Measurements from ENCODE around the gene TRIM6. TPM values are rescaled to one million over a fixed set of nuclear protein-coding genes. Genes with fewer than 3 reads are reported as not detected.

The TRIM6 gene
- total and polyA plus RNA-seq, 9 of the 15 experiments (the other 6 are each of a cell fraction or from before 2014, with no cell fraction given): 5.0 to 11.8 (median 8.7) TPM

GRCh38 chr11:5550440-5551095, 45.9 kb upstream of the TRIM6 start:
- ATAC-seq (peak; percentile 42; the same call in 1 of the 3 replicates), DNase-seq (ENCODE audit: extremely low read depth in 1 of 4, low spot score in 3 of 4) (peak in 1 of 4 experiments; percentile 30), FAIRE-seq (peak; percentile 46)
- intact Hi-C loops (cut with micrococcal nuclease): loop anchor here (5.0 to 10.0 kb wide), 2 partner anchors 166 to 348 kb away; partner anchors contain the start of genes OR51M1 and OR51V1
- H3K4me1 ChIP-seq (replicated peaks in 1 of 2; ENCODE audit: control insufficient read depth in 2 of 2, insufficient read depth in 2 of 2, low read length in 2 of 2): peaks cover 0 to 6% of the 10 kb centered on the region in 2 experiments; a peak in 2 of 5 replicates
- H4K20me1 ChIP-seq (replicated peaks; ENCODE audit: control insufficient read depth, insufficient read depth, low read length): no peaks in the 10 kb centered on the region
- WGBS (ENCODE audit: insufficient coverage, low coverage, missing lambda C conversion rate): 17% methylated on average over 5 of the region's 5 CpGs
- ChIA-PET CTCF (ENCODE audit: low intra/inter-chr PET ratio) (no interaction called here), POLR2A (no interaction called here)
- no peak overlapping the region for H3K4me2 ChIP-seq (ENCODE audit: insufficient read depth, low read length)
- in situ Hi-C loops (cut with MboI): no loop called here
- no peak overlapping the region for H3K9ac ChIP-seq (ENCODE audit: insufficient read depth in 1 of 2, low read depth in 2 of 2, low read length in 2 of 2)
- no peak overlapping the region for H3K27ac ChIP-seq (ENCODE audit: extremely low read depth, low read depth, low read length)
- no peaks in the 10 kb centered on the region for H3K9me1 ChIP-seq (ENCODE audit: control insufficient read depth, insufficient read depth, low read length)
- no peaks in the 10 kb centered on the region for H3K79me2 ChIP-seq (ENCODE audit: control insufficient read depth, insufficient read depth, low read length)
- BruUV-seq (replicated peaks): no TSS peak
- H3K36me3 ChIP-seq (ENCODE audit: control insufficient read depth, insufficient read depth, low read length): no peaks in the 10 kb centered on the region
- no peak overlapping the region for H3K4me3 ChIP-seq
- no peaks in the 10 kb centered on the region for H3K9me3 ChIP-seq (replicated peaks; ENCODE audit: control insufficient read depth, insufficient read depth, low read depth, low read length)
- no peaks in the 10 kb centered on the region; a peak in 1 of 5 replicates for H3K27me3 ChIP-seq (ENCODE audit: control insufficient read depth in 2 of 2, insufficient read depth in 2 of 2, low read length in 2 of 2)
- no peak overlapping the region for H2AFZ ChIP-seq (ENCODE audit: low read depth, low read length)
- TF ChIP-seq RFX7 (CRISPR knock-in tag; IDR thresholded peaks at IDR 0.05): no peak
- TF ChIP-seq CTBP1 (IDR thresholded peaks at IDR 0.05; ENCODE audit: borderline replicate concordance): no peak
- TF ChIP-seq FOSL1 (tag; conservative IDR thresholded peaks at IDR 0.05): peak; percentile 95
- no peak for TF ChIP-seq HNRNPK (IDR thresholded peaks at IDR 0.05; ENCODE audit: low read depth, low read length, poor library complexity, severe bottlenecking)
- TF ChIP-seq VEZF1 (CRISPR knock-in tag; IDR thresholded peaks at IDR 0.05): peak; percentile 16; the same call in 1 of the 2 replicates
- TF ChIP-seq TEAD4 (IDR thresholded peaks at IDR 0.05; ENCODE audit: low read length): no peak
- no peak for TF ChIP-seq TEAD4 (CRISPR knock-in tag; IDR thresholded peaks at IDR 0.05; ENCODE audit: borderline replicate concordance)
- TF ChIP-seq ZNF134 (CRISPR knock-in tag; conservative IDR thresholded peaks at IDR 0.05): no peak
- no peak for TF ChIP-seq NFIC (IDR thresholded peaks at IDR 0.05)
- no peak for TF ChIP-seq ZKSCAN3 (CRISPR knock-in tag; IDR thresholded peaks at IDR 0.05)
- TF ChIP-seq ZNF778 (CRISPR knock-in tag; IDR thresholded peaks at IDR 0.05): no peak
- TF ChIP-seq CTCF (IDR thresholded peaks at IDR 0.05 in 2 of 3, conservative IDR thresholded peaks at IDR 0.05 in 1 of 3; ENCODE audit: insufficient read depth in 2 of 3, low read depth in 1 of 3, low read length in 3 of 3): no peak
- TF ChIP-seq ARNT (IDR thresholded peaks at IDR 0.05): no peak
- TF ChIP-seq POLR2AphosphoS5 (IDR thresholded peaks at IDR 0.05; ENCODE audit: control insufficient read depth, insufficient read depth, low read depth, low read length): no peak
- 0 out of 2 replicates have a peak, but pooled peaks have one; percentile 41 for TF ChIP-seq MEF2A (IDR thresholded peaks at IDR 0.05; ENCODE audit: control insufficient read depth, low read depth, low read length)
- no peak for TF ChIP-seq TCF7 (IDR thresholded peaks at IDR 0.05; ENCODE audit: borderline replicate concordance)
- TF ChIP-seq ARID1B (IDR thresholded peaks at IDR 0.05): peak; percentile 62
- no peak for TF ChIP-seq RBBP5 (IDR thresholded peaks at IDR 0.05; ENCODE audit: borderline replicate concordance, insufficient read depth, low read length, poor library complexity, severe bottlenecking)
- no peak for TF ChIP-seq IRF2 (CRISPR knock-in tag; IDR thresholded peaks at IDR 0.05)
- TF ChIP-seq RFX1 (IDR thresholded peaks at IDR 0.05): peak; percentile 25; the same call in 1 of the 2 replicates
- peak; percentile 60; the same call in 1 of the 2 replicates for TF ChIP-seq SMARCA4 (IDR thresholded peaks at IDR 0.05)
